ENCODE data around the gene TMEM244. TPM values are rescaled to one million over a fixed set of nuclear protein-coding genes. Genes with fewer than 3 reads are reported as not detected.

The TMEM244 gene
- total and polyA plus RNA-seq, 9 of the 15 experiments (the other 6 are each of a cell fraction or from before 2014, with no cell fraction given) = not detected

GRCh38 chr6:129843573-129843972, 17.5 kb downstream of the TMEM244 start:
- DNase-seq (ENCODE audit: extremely low read depth in 1 of 4, low spot score in 3 of 4) (no peak), FAIRE-seq (no peak), ATAC-seq (no peak)
- no TSS peak for BruUV-seq (replicated peaks)
- TF ChIP-seq CREB3 (tag; conservative IDR thresholded peaks at IDR 0.05; ENCODE audit: low read depth) (no peak), TEAD4 (IDR thresholded peaks at IDR 0.05; ENCODE audit: low read length) (0 out of 2 replicates have a peak, but pooled peaks have one; percentile 27), TEAD4 (CRISPR knock-in tag; IDR thresholded peaks at IDR 0.05; ENCODE audit: borderline replicate concordance) (no peak)
- Histone ChIP-seq H3K4me2 (ENCODE audit: insufficient read depth, low read length) (no peak overlapping the region), H2AFZ (ENCODE audit: low read depth, low read length) (0 out of 2 replicates have a peak overlapping the region, but pooled peaks have one; percentile 42), H3K79me2 (ENCODE audit: control insufficient read depth, insufficient read depth, low read length) (no peaks in the 10 kb centered on the region), H3K9ac (ENCODE audit: insufficient read depth in 1 of 2, low read depth in 2 of 2, low read length in 2 of 2) (no peak overlapping the region), H3K9me3 (replicated peaks; ENCODE audit: control insufficient read depth, insufficient read depth, low read depth, low read length) (peaks cover 1% of the 10 kb centered on the region; the same call in 1 of the 2 replicates), H3K4me1 (replicated peaks in 1 of 2; ENCODE audit: control insufficient read depth in 2 of 2, insufficient read depth in 2 of 2, low read length in 2 of 2) (peaks cover 5 to 11% of the 10 kb centered on the region in 2 experiments; a peak in 3 of 5 replicates), H3K36me3 (ENCODE audit: control insufficient read depth, insufficient read depth, low read length) (no peaks in the 10 kb centered on the region), H3K27me3 (ENCODE audit: control insufficient read depth in 2 of 2, insufficient read depth in 2 of 2, low read length in 2 of 2) (no peaks in the 10 kb centered on the region), H3K9me1 (ENCODE audit: control insufficient read depth, insufficient read depth, low read length) (no peaks in the 10 kb centered on the region), H3K27ac (ENCODE audit: extremely low read depth, low read depth, low read length) (no peak overlapping the region), H3K4me3 (no peak overlapping the region), H4K20me1 (replicated peaks; ENCODE audit: control insufficient read depth, insufficient read depth, low read length) (no peaks in the 10 kb centered on the region)
- ChIA-PET CTCF (ENCODE audit: low intra/inter-chr PET ratio) (interaction anchor here (0.6 kb wide), 1 partner anchor 311 kb away, joined by 3 read pairs; no protein-coding TSS in a partner anchor), POLR2A (interaction anchor here (0.8 to 1.2 kb wide), 3 partner anchors 9 to 15 kb away, joined by 3 read pairs; no protein-coding TSS in a partner anchor)
- in situ Hi-C loops (cut with MboI) (no loop called here), intact Hi-C loops (cut with micrococcal nuclease) (no loop called here)
- WGBS (ENCODE audit: insufficient coverage, low coverage, missing lambda C conversion rate) = 55% methylated on average over 5 of the region's 5 CpGs

- BruUV-seq (replicated peaks) = no TSS peak
- Histone ChIP-seq H3K36me3 (ENCODE audit: control insufficient read depth, insufficient read depth, low read length) (no peaks in the 10 kb centered on the region), H2AFZ (ENCODE audit: low read depth, low read length) (no peak overlapping the region), H3K4me3 (no peak overlapping the region), H3K9ac (ENCODE audit: insufficient read depth in 1 of 2, low read depth in 2 of 2, low read length in 2 of 2) (no peak overlapping the region; a peak in 1 of 4 replicates), H3K79me2 (ENCODE audit: control insufficient read depth, insufficient read depth, low read length) (no peaks in the 10 kb centered on the region), H3K27ac (ENCODE audit: extremely low read depth, low read depth, low read length) (no peak overlapping the region), H3K4me1 (replicated peaks in 1 of 2; ENCODE audit: control insufficient read depth in 2 of 2, insufficient read depth in 2 of 2, low read length in 2 of 2) (peaks cover 5 to 11% of the 10 kb centered on the region in 2 experiments; a peak in 3 of 5 replicates), H3K27me3 (ENCODE audit: control insufficient read depth in 2 of 2, insufficient read depth in 2 of 2, low read length in 2 of 2) (no peaks in the 10 kb centered on the region), H3K4me2 (ENCODE audit: insufficient read depth, low read length) (no peak overlapping the region), H3K9me1 (ENCODE audit: control insufficient read depth, insufficient read depth, low read length) (no peaks in the 10 kb centered on the region), H4K20me1 (replicated peaks; ENCODE audit: control insufficient read depth, insufficient read depth, low read length) (no peaks in the 10 kb centered on the region), H3K9me3 (replicated peaks; ENCODE audit: control insufficient read depth, insufficient read depth, low read depth, low read length) (peaks cover 1% of the 10 kb centered on the region; the same call in 1 of the 2 replicates)
- ChIA-PET CTCF (ENCODE audit: low intra/inter-chr PET ratio) (interaction anchor here (0.6 kb wide), 1 partner anchor 310 kb away, joined by 3 read pairs; no protein-coding TSS in a partner anchor), POLR2A (interaction anchor here (1.2 kb wide), 1 partner anchor 10 kb away, joined by 3 read pairs; no protein-coding TSS in a partner anchor)
- intact Hi-C loops (cut with micrococcal nuclease) (no loop called here), in situ Hi-C loops (cut with MboI) (no loop called here)
- FAIRE-seq (no peak), DNase-seq (ENCODE audit: extremely low read depth in 1 of 4, low spot score in 3 of 4) (no peak), ATAC-seq (peak; percentile 59; the same call in 2 of the 3 replicates)
- TF ChIP-seq TRIM24 (IDR thresholded peaks at IDR 0.05) = peak; percentile 86 to 90
- TF ChIP-seq ZNF785 (CRISPR knock-in tag; IDR thresholded peaks at IDR 0.05) = no peak
- TF ChIP-seq TCF3 (CRISPR knock-in tag; IDR thresholded peaks at IDR 0.05) = peak; percentile 39; the same call in 1 of the 2 replicates
- peak; percentile 75 for TF ChIP-seq SMARCC2 (IDR thresholded peaks at IDR 0.05; ENCODE audit: low read depth)
- TF ChIP-seq HDAC3 (IDR thresholded peaks at IDR 0.05; ENCODE audit: borderline replicate concordance, partially characterized antibody) = peak; percentile 45
- peak; percentile 29; the same call in 1 of the 2 replicates for TF ChIP-seq FOSL1 (tag; conservative IDR thresholded peaks at IDR 0.05)
- TF ChIP-seq CBX1 (IDR thresholded peaks at IDR 0.05; ENCODE audit: low read depth) = no peak
- 0 out of 2 replicates have a peak, but pooled peaks have one; percentile 15 for TF ChIP-seq LEF1 (IDR thresholded peaks at IDR 0.05)
- TF ChIP-seq RCOR1 (IDR thresholded peaks at IDR 0.05; ENCODE audit: borderline replicate concordance in 1 of 2, low read depth in 2 of 2, low read length in 2 of 2) = peak in 1 of 2 experiments; percentile 22; a peak in 1 of 4 replicates
- TF ChIP-seq JUND (IDR thresholded peaks at IDR 0.05; ENCODE audit: borderline replicate concordance, low read depth, low read length) = peak; percentile 58; the same call in 1 of the 2 replicates
- TF ChIP-seq JUND (tag; IDR thresholded peaks at IDR 0.05; ENCODE audit: borderline replicate concordance, low read depth, low read length) = peak; percentile 52; the same call in 1 of the 3 replicates
- peak; percentile 64 for TF ChIP-seq MAFG (tag; conservative IDR thresholded peaks at IDR 0.05)
- peak; percentile 73 for TF ChIP-seq DPF2 (IDR thresholded peaks at IDR 0.05)
Observed at GRCh38 chr6:129842881-129843409, 18.2 kb downstream of the TMEM244 start.

Data from K562 (cell line).